OCI-LY3 (cell line): ENCODE results near the gene HAPSTR1.

ENCODE experiments used
- CTCF ChIP-seq: fragments of 200-600, 300-600 bp; sonication (generic); IDR thresholded peaks from 2 replicates; pipeline ENCODE4 v1.5.1; 2014; ENCODE audit warnings: antibody characterized with exemption, low read length, low read depth
- EZH2phosphoT487 ChIP-seq: fragments of 200-600 bp; shearing (Covaris generic); IDR thresholded peaks from 2 replicates; pipeline ENCODE4 v1.6.1; 2018; ENCODE audit warnings: antibody characterized with exemption, mixed run types, low read depth

DNA sequence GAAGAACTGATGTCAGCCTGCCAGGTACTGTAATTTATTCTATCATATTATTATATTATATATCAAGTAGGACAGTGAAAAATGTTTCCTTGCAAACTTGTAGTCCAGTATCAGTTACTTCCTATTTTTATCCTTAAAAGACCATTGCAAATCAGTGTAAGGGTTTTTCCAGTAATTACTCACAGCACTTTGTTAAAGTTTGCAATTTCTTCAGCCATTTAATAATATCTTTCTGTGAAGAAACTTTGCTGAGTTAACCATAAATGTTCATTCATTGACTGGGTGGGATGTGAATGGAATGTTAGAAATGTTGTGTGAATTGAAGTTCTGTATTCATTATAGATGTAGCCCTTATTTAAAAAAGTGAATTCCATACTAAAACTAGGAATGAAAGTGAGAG lies 26.7 kb downstream of the HAPSTR1 start:
- TF ChIP-seq CTCF (no peak), EZH2phosphoT487 (no peak)
